Mesenchymal stem cell (in vitro differentiated cells and primary cell): ENCODE data around the gene TRIM49. TPM values are rescaled to one million over a fixed set of nuclear protein-coding genes. Genes with fewer than 3 reads are reported as not detected.
"Not testable (repeated sequence)": the region's sequence is repeated elsewhere in the genome, so short reads cannot be mapped to it uniquely, and the experiment has no call there.

Experiments used
- DNase-seq: peaks from one replicate; pipeline ENCODE4 v3.0.0-alpha.2; 2013
- H2AFZ ChIP-seq: one replicate; pipeline ENCODE4 v1.6.1; 2013; ENCODE audit warnings: low read depth, mild to moderate bottlenecking, control low read depth, inconsistent platforms, low read length, moderate library complexity
- H2AK5ac ChIP-seq: 2 replicates; pipeline ENCODE4 v1.6.1; 2013; ENCODE audit warnings: low read length, moderate library complexity, mild to moderate bottlenecking, inconsistent platforms; ENCODE audit not compliant: severe bottlenecking
- H2BK120ac ChIP-seq: one replicate; pipeline ENCODE4 v1.6.1; 2013; ENCODE audit warnings: low read depth, mild to moderate bottlenecking, inconsistent platforms, low read length, moderate library complexity
- H2BK12ac ChIP-seq, 2 experiments: one replicate each; pipeline ENCODE4 v1.6.1; 2013; ENCODE audit warnings: inconsistent platforms in 2 of 2, low read length in 2 of 2, mild to moderate bottlenecking in 2 of 2, moderate library complexity in 2 of 2, control low read depth in 1 of 2
- H2BK15ac ChIP-seq: one replicate; pipeline ENCODE4 v1.6.1; 2013; ENCODE audit warnings: mild to moderate bottlenecking, low read depth, inconsistent platforms; ENCODE audit not compliant: poor library complexity, severe bottlenecking
- H2BK5ac ChIP-seq: 2 replicates; pipeline ENCODE4 v1.6.1; 2013; ENCODE audit warnings: low read depth, mild to moderate bottlenecking, low read length, control low read depth, inconsistent platforms; ENCODE audit not compliant: poor library complexity, severe bottlenecking
- H3K14ac ChIP-seq, 2 experiments: one replicate each; pipeline ENCODE4 v1.6.1; 2013; ENCODE audit warnings: inconsistent platforms in 2 of 2, low read length in 2 of 2, control low read depth in 1 of 2, mild to moderate bottlenecking in 1 of 2, moderate library complexity in 1 of 2
- H3K18ac ChIP-seq, 2 experiments: one replicate each; pipeline ENCODE4 v1.6.1; 2013; ENCODE audit warnings: inconsistent platforms in 2 of 2, low read length in 2 of 2, control low read depth in 1 of 2, low read depth in 1 of 2, mild to moderate bottlenecking in 1 of 2
- H3K23ac ChIP-seq, 2 experiments: one replicate each; pipeline ENCODE4 v1.6.1; 2013; ENCODE audit warnings: inconsistent platforms in 2 of 2, low read length in 2 of 2, mild to moderate bottlenecking in 2 of 2, moderate library complexity in 2 of 2, control low read depth in 1 of 2
- H3K27ac ChIP-seq: 2 replicates; pipeline ENCODE4 v1.5.1; 2013; ENCODE audit warnings: mild to moderate bottlenecking, moderate library complexity, low read length, control low read depth, inconsistent platforms; ENCODE audit not compliant: poor library complexity, severe bottlenecking
- H3K27me3 ChIP-seq, 2 experiments: 2 replicates each; pipeline versions ENCODE4 v1.6.1 to v1.7.0; 2013; ENCODE audit warnings: low read length in 2 of 2, mild to moderate bottlenecking in 2 of 2, moderate library complexity in 2 of 2, control low read depth in 1 of 2, inconsistent platforms in 1 of 2; ENCODE audit not compliant: control insufficient read depth in 1 of 2, insufficient read depth in 1 of 2
- H3K36me3 ChIP-seq, 2 experiments: 2 replicates each; pipeline versions ENCODE4 v1.6.1 to v1.7.0; 2013; ENCODE audit warnings: low read length in 2 of 2, control low read depth in 1 of 2, inconsistent platforms in 1 of 2, low read depth in 1 of 2, mild to moderate bottlenecking in 1 of 2; ENCODE audit not compliant: insufficient read depth in 2 of 2, control insufficient read depth in 1 of 2
- H3K4ac ChIP-seq, 2 experiments: one replicate each; pipeline ENCODE4 v1.6.1; 2013; ENCODE audit warnings: inconsistent platforms in 2 of 2, low read length in 2 of 2, mild to moderate bottlenecking in 2 of 2, moderate library complexity in 2 of 2, control low read depth in 1 of 2, low read depth in 1 of 2
- H3K4me1 ChIP-seq: 2 replicates; pipeline ENCODE4 v1.6.1; 2013; ENCODE audit warnings: low read depth, low read length, control low read depth; ENCODE audit not compliant: control insufficient read depth, insufficient read depth
- H3K4me2 ChIP-seq: 2 replicates; pipeline ENCODE4 v1.6.1; 2013; ENCODE audit warnings: low read length, mild to moderate bottlenecking, inconsistent platforms; ENCODE audit not compliant: poor library complexity, severe bottlenecking
- H3K4me3 ChIP-seq, 2 experiments: 2 replicates each; pipeline versions ENCODE4 v1.5.1 to v1.7.0; 2013; ENCODE audit warnings: low read length in 2 of 2, mild to moderate bottlenecking in 2 of 2, control low read depth in 1 of 2, low read depth in 1 of 2; ENCODE audit not compliant: insufficient read depth in 1 of 2
- H3K79me1 ChIP-seq: replicated peaks from 2 replicates; pipeline ENCODE4 v1.6.1; 2013; ENCODE audit warnings: mild to moderate bottlenecking, control low read depth, low read length, inconsistent platforms; ENCODE audit not compliant: poor library complexity, severe bottlenecking
- H3K9ac ChIP-seq: 2 replicates; pipeline ENCODE4 v1.7.0; 2013; ENCODE audit warnings: mild to moderate bottlenecking, low read length, moderate library complexity
- H3K9me3 ChIP-seq: 2 replicates; pipeline ENCODE4 v1.7.0; 2013; ENCODE audit warnings: mild to moderate bottlenecking, low read length; ENCODE audit not compliant: control insufficient read depth
- H4K8ac ChIP-seq: one replicate; pipeline ENCODE4 v1.6.1; 2013; ENCODE audit warnings: inconsistent platforms, mild to moderate bottlenecking, low read length, moderate library complexity
- H4K91ac ChIP-seq: one replicate; pipeline ENCODE4 v1.6.1; 2013; ENCODE audit warnings: mild to moderate bottlenecking, low read length, inconsistent platforms
- WGBS: methylation state at CpG from one replicate; pipeline ENCODE4 v1.1.7; 2013; ENCODE audit warnings: mixed read lengths; 5-methylcytosine and 5-hydroxymethylcytosine counted together
- small RNA-seq: library from polyadenylated mRNA; stranded (forward); fragments of <200 nt; extraction: miRNeasy Mini kit (QIAGEN cat#:217004); gene quantifications from one replicate; pipeline ENCODE3, GENCODE V24; 2013; ENCODE audit warnings: low read depth

The TRIM49 gene

GRCh38 chr11:89787506-89788063 is 20.8 kb downstream of the TRIM49 start:
- not testable (repeated sequence) for H3K23ac ChIP-seq, H4K91ac ChIP-seq, H3K4me3 ChIP-seq, H2BK5ac ChIP-seq, H3K4me2 ChIP-seq, H3K27me3 ChIP-seq, H3K4ac ChIP-seq, H2BK120ac ChIP-seq, H3K9me3 ChIP-seq, H3K18ac ChIP-seq, H3K4me1 ChIP-seq, H2BK12ac ChIP-seq, H3K79me1 ChIP-seq, H4K8ac ChIP-seq, H2AK5ac ChIP-seq, H2AFZ ChIP-seq, DNase-seq, H3K14ac ChIP-seq, H3K9ac ChIP-seq, H2BK15ac ChIP-seq, H3K27ac ChIP-seq, H3K36me3 ChIP-seq
- no CpG with 5 or more reads among the region's 39 CpGs for WGBS

- H2BK120ac ChIP-seq, H3K14ac ChIP-seq, H3K4me2 ChIP-seq, DNase-seq, H3K79me1 ChIP-seq, H3K4ac ChIP-seq, H3K9ac ChIP-seq, H2AFZ ChIP-seq, H3K27me3 ChIP-seq, H3K36me3 ChIP-seq, H3K18ac ChIP-seq, H3K4me3 ChIP-seq, H4K91ac ChIP-seq, H2BK12ac ChIP-seq, H2BK15ac ChIP-seq, H3K27ac ChIP-seq, H2BK5ac ChIP-seq, H4K8ac ChIP-seq, H2AK5ac ChIP-seq, H3K4me1 ChIP-seq, H3K23ac ChIP-seq, H3K9me3 ChIP-seq: not testable (repeated sequence)
- no CpG with 5 or more reads among the region's 27 CpGs for WGBS
These were observed 22.6 kb downstream of the TRIM49 start for GRCh38 chr11:89785726-89786125.

GRCh38 chr11:89750822-89751221 is 57.6 kb downstream of the TRIM49 start:
- not testable (repeated sequence) for H3K14ac ChIP-seq, H3K4me1 ChIP-seq, H3K4me3 ChIP-seq, H4K91ac ChIP-seq, H3K9me3 ChIP-seq, H2BK15ac ChIP-seq, H3K27me3 ChIP-seq, H3K18ac ChIP-seq, H2BK120ac ChIP-seq, H2AFZ ChIP-seq, H3K4ac ChIP-seq, DNase-seq, H2BK5ac ChIP-seq, H4K8ac ChIP-seq, H2BK12ac ChIP-seq, H3K36me3 ChIP-seq, H3K4me2 ChIP-seq, H3K27ac ChIP-seq, H3K79me1 ChIP-seq, H3K9ac ChIP-seq, H2AK5ac ChIP-seq, H3K23ac ChIP-seq

Small RNA genes within 50 kb of the gene (small RNA-seq; reads per million reads assigned to genes)
- gene AP003122.3 = not detected
